Measurements from ENCODE around the gene AFAP1L1. TPM values are rescaled to one million over a fixed set of nuclear protein-coding genes. Genes with fewer than 3 reads are reported as not detected.

AFAP1L1 gene
- total and polyA plus RNA-seq, 10 of the 15 experiments (the other 5 are each of a cell fraction or from before 2014, with no cell fraction given) = 0.11 TPM; not detected in 9

DNA sequence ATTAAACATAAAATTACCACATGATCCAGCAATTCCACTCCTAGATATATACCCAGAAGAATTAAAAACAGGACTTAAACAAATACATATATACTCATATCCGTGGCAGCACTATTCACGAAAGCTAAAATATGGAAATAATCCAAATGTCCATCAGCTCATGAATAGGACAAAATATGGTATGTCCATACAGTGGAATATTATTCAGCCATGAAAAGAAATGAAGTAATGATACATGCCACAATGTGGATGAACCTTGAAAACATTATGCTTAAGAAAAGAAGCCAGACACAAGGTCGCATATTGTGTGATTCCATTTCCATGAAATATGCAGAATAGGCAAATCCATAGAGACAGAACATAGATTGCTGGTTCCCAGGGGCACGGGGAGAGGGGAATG is 24.8 kb upstream of the AFAP1L1 start:
- ChIA-PET CTCF (no interaction called here), RAD21 (ENCODE audit: unreplicated experiment) (no interaction called here), POLR2A (no interaction called here), SMC1A (ENCODE audit: uncharacterized antibody, unreplicated experiment) (interaction anchor here (0.9 kb wide), 1 partner anchor 10 kb away, joined by 3 read pairs; no protein-coding TSS in a partner anchor)
- Histone ChIP-seq H3K4me3 (no peak overlapping the region), H3K36me3 (ENCODE audit: control insufficient read depth in 2 of 2, insufficient read depth in 2 of 2, low read length in 1 of 2) (no peaks in the 10 kb centered on the region), H3K4me1 (ENCODE audit: control insufficient read depth, insufficient read depth, low read length) (no peaks in the 10 kb centered on the region), H3K4me2 (ENCODE audit: control insufficient read depth, insufficient read depth) (no peak overlapping the region), H3K79me2 (ENCODE audit: control insufficient read depth, insufficient read depth, low read length) (no peaks in the 10 kb centered on the region), H2AFZ (ENCODE audit: control insufficient read depth, low read depth, low read length) (no peak overlapping the region), H4K20me1 (ENCODE audit: control insufficient read depth, insufficient read depth) (no peaks in the 10 kb centered on the region), H3K27ac (ENCODE audit: control insufficient read depth, insufficient read depth) (no peak overlapping the region), H3K27me3 (replicated peaks in 1 of 2; ENCODE audit: control insufficient read depth in 2 of 2, insufficient read depth in 2 of 2, low read length in 1 of 2) (peaks cover 0 to 1% of the 10 kb centered on the region in 2 experiments; a peak in 1 of 4 replicates), H3K9me3 (replicated peaks; ENCODE audit: control insufficient read depth, insufficient read depth, low read length) (no peaks in the 10 kb centered on the region), H3K9ac (ENCODE audit: control insufficient read depth, insufficient read depth, low read length) (no peak overlapping the region)
- DNase-seq (ENCODE audit: low read depth, low spot score) (no peak), ATAC-seq (no peak), FAIRE-seq (no peak)
- no peak for TF ChIP-seq POU2F2 (IDR thresholded peaks at IDR 0.05; ENCODE audit: borderline replicate concordance, low read depth, low read length)
- 0 out of 2 replicates have a peak, but pooled peaks have one; percentile 16 for TF ChIP-seq ZNF24 (IDR thresholded peaks at IDR 0.05)
- in situ Hi-C loops (cut with MboI) = no loop called here
- BruUV-seq (replicated peaks) = no TSS peak
- intact Hi-C loops (cut with micrococcal nuclease; ENCODE audit: unreplicated experiment) = no loop called here
- WGBS (ENCODE audit: insufficient coverage, insufficient replicate concordance, low lambda C conversion rate, missing lambda C conversion rate) = 7% methylated on average over 4 of the region's 4 CpGs

DNA sequence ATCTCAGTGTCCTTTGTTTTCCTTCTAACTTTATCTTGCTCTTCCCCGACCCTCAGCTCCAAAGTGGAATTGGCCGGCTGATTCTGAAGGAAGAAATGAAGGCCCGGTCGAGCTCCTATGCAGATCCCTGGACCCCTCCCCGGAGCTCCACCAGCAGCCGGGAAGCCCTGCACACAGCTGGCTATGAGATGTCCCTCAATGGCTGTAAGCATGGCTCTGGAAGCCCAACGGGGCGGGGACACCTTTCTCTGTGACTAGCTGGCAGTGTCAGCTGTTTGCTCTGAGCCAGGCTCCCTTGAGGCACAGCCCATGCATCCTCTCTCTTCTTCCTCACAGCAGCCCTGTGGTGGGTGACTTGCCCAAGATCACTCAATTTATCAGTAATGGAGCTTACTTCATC is 23.9 kb upstream of the AFAP1L1 start:
- H3K4me2 ChIP-seq (ENCODE audit: control insufficient read depth, insufficient read depth) = no peak overlapping the region
- CTCF ChIA-PET = no interaction called here
- RAD21 ChIA-PET (ENCODE audit: unreplicated experiment) = no interaction called here
- no peaks in the 10 kb centered on the region for H3K79me2 ChIP-seq (ENCODE audit: control insufficient read depth, insufficient read depth, low read length)
- no TSS peak for BruUV-seq (replicated peaks)
- no peak for DNase-seq (ENCODE audit: low read depth, low spot score)
- in situ Hi-C loops (cut with MboI) = no loop called here
- no peaks in the 10 kb centered on the region for H3K36me3 ChIP-seq (ENCODE audit: control insufficient read depth in 2 of 2, insufficient read depth in 2 of 2, low read length in 1 of 2)
- H3K4me3 ChIP-seq = no peak overlapping the region
- no peak overlapping the region for H2AFZ ChIP-seq (ENCODE audit: control insufficient read depth, low read depth, low read length)
- H3K27ac ChIP-seq (ENCODE audit: control insufficient read depth, insufficient read depth) = no peak overlapping the region
- intact Hi-C loops (cut with micrococcal nuclease; ENCODE audit: unreplicated experiment) = no loop called here
- ATAC-seq = no peak
- WGBS (ENCODE audit: insufficient coverage, insufficient replicate concordance, low lambda C conversion rate, missing lambda C conversion rate) = 41% methylated on average over 8 of the region's 8 CpGs
- no peak for FAIRE-seq
- TF ChIP-seq ZZZ3 (IDR thresholded peaks at IDR 0.05; ENCODE audit: control insufficient read depth, insufficient read length, low read depth) (no peak), STAT1 (conservative IDR thresholded peaks at IDR 0.05) (no peak), EGR1 (IDR thresholded peaks at IDR 0.05; ENCODE audit: borderline replicate concordance in 1 of 2, low read depth in 2 of 2, low read length in 2 of 2) (no peak), FOS (IDR thresholded peaks at IDR 0.05; ENCODE audit: borderline replicate concordance, extremely low read depth, insufficient read length) (no peak), SMC3 (IDR thresholded peaks at IDR 0.05; ENCODE audit: borderline replicate concordance, low read length) (no peak), ATF7 (IDR thresholded peaks at IDR 0.05; ENCODE audit: low read depth) (no peak), BMI1 (IDR thresholded peaks at IDR 0.05; ENCODE audit: borderline replicate concordance) (no peak), CHD4 (IDR thresholded peaks at IDR 0.05) (no peak), CREM (IDR thresholded peaks at IDR 0.05; ENCODE audit: low read depth) (no peak), IKZF2 (IDR thresholded peaks at IDR 0.05) (no peak)
- SMC1A ChIA-PET (ENCODE audit: uncharacterized antibody, unreplicated experiment) = no interaction called here
- H3K9me3 ChIP-seq (replicated peaks; ENCODE audit: control insufficient read depth, insufficient read depth, low read length) = no peaks in the 10 kb centered on the region
- no peaks in the 10 kb centered on the region for H3K4me1 ChIP-seq (ENCODE audit: control insufficient read depth, insufficient read depth, low read length)
- POLR2A ChIA-PET = no interaction called here
- H3K27me3 ChIP-seq (replicated peaks in 1 of 2; ENCODE audit: control insufficient read depth in 2 of 2, insufficient read depth in 2 of 2, low read length in 1 of 2) = peaks cover 0 to 1% of the 10 kb centered on the region in 2 experiments; a peak in 1 of 4 replicates
- H4K20me1 ChIP-seq (ENCODE audit: control insufficient read depth, insufficient read depth) = no peaks in the 10 kb centered on the region
- H3K9ac ChIP-seq (ENCODE audit: control insufficient read depth, insufficient read depth, low read length) = no peak overlapping the region

Measured in GM12878 (cell line).